Mammary epithelial cell (primary cell): ENCODE data around the gene SNRPD3.

Experiments used
- EZH2 ChIP-seq: IDR thresholded peaks from 2 replicates; pipeline ENCODE4 v1.6.1; 2012; ENCODE audit warnings: low read length, inconsistent platforms, borderline replicate concordance
- TF ChIP-seq, protein P1 (sequence below), 2 donors: IDR thresholded peaks in 1 of 2; conservative IDR thresholded peaks in 1 of 2; 2 replicates each; pipeline ENCODE4 v1.5.1; 2011 to 2012; ENCODE audit warnings: inconsistent platforms in 2 of 2, low read length in 2 of 2, mild to moderate bottlenecking in 2 of 2, control low read depth in 1 of 2, low read depth in 1 of 2; ENCODE audit not compliant: insufficient read depth in 1 of 2; ENCODE audit errors: extremely low read depth in 1 of 2

DNA sequence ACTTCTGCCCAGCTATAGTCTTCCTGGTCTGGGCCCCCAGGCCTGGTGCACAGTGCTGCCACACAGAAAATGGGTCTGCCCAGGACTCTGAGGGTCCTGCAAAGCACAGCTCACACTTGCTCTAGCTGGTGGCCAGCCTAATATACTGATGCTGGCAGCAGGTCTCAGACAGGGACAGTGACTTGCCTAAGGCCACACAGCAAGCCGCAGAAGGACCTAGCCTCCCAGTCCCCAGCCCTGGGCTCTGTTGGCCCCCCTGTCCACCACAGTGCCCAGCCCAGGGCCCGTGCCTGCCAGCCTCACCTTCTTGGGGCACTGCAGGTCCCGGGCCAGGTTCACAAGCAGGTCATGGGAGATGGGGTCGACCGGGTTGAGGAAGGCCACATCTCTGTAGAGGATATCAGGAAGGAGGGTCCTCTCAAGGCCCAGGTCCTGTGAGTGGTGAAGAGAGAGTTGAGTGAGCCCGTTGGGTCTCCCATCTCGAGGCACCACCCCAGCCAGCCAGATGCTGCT, 33.8 kb downstream of the SNRPD3 start:
- TF ChIP-seq, protein P1, sequence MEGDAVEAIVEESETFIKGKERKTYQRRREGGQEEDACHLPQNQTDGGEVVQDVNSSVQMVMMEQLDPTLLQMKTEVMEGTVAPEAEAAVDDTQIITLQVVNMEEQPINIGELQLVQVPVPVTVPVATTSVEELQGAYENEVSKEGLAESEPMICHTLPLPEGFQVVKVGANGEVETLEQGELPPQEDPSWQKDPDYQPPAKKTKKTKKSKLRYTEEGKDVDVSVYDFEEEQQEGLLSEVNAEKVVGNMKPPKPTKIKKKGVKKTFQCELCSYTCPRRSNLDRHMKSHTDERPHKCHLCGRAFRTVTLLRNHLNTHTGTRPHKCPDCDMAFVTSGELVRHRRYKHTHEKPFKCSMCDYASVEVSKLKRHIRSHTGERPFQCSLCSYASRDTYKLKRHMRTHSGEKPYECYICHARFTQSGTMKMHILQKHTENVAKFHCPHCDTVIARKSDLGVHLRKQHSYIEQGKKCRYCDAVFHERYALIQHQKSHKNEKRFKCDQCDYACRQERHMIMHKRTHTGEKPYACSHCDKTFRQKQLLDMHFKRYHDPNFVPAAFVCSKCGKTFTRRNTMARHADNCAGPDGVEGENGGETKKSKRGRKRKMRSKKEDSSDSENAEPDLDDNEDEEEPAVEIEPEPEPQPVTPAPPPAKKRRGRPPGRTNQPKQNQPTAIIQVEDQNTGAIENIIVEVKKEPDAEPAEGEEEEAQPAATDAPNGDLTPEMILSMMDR (conservative IDR thresholded peaks at IDR 0.05 in 1 of 2, IDR thresholded peaks at IDR 0.05 in 1 of 2; ENCODE audit: extremely low read depth in 1 of 2, insufficient read depth in 1 of 2, low read depth in 1 of 2, low read length in 2 of 2): no peak
- no peak for TF ChIP-seq EZH2
